GM18868 (cell line): ENCODE measurements around the gene DMXL1.
A peak's percentile ranks its signal among the peaks of the same experiment; 100 is the strongest.

Experiments
- ATAC-seq: cut with Tn5 transposase; IDR thresholded peaks from one replicate; pipeline ENCODE4 v1.9.1; 2021; ENCODE audit warnings: mild to moderate bottlenecking, moderate library complexity; ENCODE audit not compliant: unreplicated experiment

DMXL1 gene

DNA sequence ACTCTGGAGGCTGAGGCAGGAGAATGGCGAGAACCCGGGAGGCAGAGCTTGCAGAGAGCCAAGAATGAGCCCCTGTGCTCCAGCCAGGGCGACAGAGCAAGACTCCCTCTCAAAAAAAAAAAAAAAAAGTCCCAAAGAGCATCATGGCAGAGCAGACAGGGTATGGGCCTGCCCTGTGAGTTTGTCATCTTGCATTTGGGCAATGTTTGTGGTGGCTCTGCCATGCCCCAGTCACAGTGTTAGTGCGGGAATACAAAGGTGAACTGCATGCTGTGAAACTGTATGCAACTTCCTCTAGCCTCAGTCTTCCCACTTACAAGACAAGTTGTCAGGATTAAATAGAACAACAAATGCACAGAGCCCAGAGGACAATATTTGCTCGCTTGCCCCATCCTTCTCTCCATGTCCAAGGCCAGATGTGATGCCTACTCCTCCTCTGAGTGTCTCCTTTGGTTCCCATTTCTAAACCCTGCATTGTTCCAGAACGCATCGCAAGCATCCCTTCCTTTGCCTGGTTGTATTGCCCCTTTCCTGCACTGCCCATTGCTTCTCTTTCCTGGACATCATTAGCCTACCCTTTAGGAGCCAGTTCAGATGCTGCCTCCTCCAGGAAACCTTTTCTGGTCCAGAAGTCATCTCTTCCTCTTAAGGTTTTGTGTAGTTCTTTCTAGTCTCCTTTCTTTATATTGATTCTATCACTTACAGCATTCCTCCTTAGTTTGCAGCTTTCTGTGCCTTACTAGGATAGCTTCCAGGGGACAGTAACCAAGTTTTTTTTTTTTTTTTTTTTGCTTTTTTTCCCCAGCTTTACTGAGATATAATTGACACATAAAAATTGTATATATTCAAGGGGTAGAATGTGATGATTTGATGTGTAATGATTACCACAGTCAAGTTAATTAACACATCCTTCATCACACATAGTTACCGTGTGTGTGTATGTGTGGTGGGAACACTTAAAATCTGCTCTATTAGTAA lies 215.9 kb downstream of the DMXL1 start:
- ATAC-seq = no peak

DNA sequence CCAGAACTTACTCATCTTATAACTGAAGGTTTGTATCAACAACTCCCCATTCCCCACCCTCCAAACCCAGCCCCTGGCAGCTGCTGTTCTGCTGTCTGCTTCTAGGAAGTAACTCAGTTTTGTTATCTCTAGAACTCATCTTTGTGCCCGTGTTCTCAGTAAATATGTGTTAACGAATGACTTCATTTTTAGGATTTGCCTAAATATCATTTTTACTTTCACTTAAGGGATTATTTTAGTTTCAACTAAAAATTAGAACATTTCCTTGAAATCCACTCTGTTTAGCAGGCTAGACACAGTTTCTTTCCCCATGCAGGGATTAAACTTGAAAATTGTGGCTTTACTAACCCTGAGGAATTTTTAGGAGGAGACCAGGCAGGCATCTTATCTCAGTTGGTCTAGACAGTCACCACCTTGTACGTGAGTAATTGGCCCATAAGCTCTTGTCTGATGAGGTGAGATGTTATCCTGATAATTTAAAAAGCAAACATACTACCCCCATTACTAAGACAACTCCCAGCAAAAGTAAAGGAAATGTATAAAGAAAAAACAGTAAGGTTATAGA lies 216.7 kb downstream of the DMXL1 start:
- ATAC-seq = peak; percentile 44

DNA sequence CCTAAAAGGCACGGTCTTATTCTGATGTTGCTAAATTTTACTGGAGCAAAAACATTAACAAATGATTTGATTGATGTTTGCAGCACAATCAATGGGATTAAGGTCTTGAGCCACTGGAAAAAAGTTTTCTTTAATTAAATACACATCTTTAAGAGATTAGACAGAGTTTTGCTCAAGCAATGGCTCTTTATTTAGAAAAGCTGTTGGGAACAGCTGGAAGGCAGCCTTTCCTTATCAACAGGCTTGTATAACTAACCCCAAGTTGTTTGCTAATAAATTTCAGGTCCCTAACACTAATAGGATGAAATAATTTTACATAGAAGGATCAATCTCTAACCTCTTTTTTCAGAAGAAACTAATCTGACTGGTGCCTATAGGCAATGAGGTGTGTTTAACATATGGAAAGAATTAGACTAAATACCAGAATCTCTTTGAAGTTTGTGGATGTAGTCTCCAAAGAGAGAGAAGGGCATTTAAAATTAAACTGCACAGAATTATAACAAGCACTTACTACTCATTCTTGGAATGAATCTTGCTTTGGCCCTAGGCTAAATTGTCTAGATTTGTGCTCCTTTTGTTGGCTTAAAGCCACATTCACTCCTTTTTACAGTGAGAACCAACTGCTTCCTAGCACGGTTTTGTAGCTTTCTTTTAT lies 217.6 kb downstream of the DMXL1 start:
- ATAC-seq = no peak

DNA sequence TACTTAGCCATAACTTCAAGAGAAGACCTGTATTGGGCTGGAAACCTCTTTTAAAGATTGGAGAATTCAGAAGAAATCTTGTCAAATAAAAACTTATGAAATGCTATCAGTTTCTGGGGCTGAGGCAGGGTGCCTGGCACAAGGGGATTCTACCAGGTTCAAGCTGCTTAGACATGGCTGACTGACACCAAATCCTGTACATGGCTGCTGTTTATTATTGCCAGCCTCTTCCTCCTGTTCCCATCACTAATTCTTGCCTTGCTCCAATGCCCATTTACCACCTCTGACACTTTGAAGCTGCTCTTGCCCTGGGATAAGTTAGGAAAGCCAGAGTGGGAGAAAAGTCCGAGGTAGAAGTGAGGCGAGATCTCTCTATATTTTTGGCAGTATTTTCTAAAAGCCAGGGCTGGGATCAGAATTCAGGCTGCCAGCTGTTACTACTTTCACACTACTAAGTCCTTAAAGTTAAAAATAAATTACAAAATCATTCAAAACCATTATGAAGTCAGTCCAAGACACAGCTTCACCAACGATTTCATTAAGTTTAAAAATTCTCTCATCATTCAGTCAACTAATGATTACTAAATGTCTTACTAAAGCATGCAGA lies 218.7 kb downstream of the DMXL1 start:
- peak; percentile 4 for ATAC-seq

DNA sequence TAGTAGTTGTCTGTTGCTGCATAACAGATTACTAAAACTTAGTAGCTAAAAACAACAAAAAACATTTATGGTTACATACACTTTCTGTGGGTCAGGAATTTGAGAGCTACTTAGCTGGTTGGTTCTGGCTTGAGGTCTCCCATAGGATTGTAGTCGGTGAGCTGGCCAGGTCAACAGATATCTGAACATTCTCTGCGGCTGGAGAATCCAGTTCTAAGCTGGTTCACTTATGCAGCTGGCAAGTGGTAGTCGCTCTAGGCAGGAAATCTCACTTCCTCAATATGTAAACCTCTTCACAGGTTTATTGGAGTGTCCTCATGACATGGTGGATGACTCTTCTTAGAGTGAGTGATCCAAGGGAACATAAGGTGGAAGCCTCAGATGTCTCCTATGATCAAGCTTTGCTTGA lies 219.3 kb downstream of the DMXL1 start:
- peak; percentile 90 for ATAC-seq

DNA sequence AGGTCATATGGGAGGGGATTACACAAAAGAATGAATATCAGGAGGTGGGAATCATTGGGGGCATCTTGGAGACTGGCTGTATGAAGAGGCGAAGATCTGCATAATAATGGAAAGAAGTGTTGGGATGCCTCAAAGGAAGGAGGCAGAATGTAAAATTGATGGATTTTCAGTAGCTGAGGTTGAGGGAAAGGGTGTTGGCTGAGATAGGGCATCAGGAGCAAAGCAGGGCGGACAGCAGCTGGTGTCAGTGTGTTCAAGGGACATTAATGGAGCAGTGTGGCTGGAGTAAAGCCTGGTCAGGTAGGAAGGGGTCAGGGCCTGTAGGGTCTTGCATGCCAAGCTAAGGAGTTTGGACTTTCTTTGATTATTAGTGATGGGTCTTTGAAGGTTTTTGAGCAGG lies 219.7 kb downstream of the DMXL1 start:
- no peak for ATAC-seq

DNA sequence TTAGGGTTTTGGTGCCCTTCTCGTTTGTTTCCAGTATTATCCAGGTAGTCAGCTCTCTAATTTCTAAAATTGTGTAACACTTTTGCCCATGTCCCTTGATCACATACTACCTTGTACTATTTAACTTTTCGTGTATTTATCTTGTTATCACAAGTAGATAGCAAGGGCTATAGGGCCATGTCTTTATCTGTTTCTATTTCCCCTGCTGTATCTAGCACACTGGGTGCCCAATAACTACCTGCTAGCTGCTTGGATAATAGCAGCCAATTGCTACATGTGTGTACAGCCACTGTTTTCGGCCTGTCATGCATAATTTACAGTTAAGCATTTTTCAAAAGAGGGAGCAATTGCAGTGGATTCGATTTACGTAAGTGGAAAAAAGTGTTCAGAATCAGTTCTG lies 220.2 kb downstream of the DMXL1 start:
- ATAC-seq = no peak

DNA sequence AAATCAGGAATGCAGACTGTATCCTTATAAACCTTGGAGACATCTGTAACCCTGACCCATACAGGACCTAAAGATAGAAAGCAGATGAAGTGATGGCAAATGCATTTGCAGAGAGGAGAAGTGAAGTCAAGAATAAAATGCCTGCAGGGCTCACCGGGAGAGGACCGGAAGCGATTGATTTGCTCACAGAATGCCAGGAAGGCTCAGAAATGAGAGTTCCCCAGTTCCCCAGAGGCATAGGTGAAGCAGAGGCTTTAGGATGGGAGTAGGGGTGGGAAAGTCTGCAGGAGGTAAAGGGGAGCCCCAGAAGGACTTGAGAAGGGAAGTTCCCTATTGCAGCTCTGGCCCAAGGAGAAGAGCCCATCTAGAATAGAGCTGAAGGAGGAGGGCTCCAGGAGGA lies 221.0 kb downstream of the DMXL1 start:
- no peak for ATAC-seq

DNA sequence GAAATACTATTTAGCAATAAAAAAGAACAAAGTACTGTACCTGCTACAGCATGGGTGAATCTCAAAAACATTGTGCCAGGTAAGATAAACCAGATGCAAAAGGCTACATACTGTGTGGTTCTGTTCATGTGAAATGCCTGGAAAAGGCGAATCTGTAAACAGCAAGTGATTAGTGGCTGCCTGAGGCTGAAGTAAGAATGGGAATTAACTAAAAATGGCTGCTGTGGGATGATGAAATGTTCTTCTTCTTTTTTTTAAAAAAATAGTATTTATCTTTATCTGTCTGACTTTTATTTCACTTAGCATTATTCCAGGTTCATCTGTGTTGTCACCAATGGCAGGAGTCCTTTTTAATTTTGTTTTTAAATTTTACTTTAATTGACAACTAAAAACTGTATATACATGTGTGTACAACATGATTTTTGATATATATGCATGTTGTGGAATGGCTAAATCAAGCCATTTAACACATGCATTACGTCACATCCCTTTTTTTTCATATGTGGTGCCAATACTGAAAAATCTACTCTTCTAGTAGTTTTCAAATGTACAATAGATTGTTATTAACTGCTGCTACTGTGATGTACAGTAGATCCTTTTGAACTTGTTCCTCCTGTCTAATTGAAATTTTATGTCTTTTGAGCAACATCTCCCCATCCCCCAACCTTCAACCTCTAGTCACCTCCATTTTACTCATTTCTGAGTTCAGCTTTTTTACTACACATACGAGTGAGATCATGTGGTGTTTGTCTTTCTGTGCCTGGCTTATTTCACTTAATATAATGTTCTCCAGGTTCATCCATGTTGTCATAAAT lies 222.0 kb downstream of the DMXL1 start:
- no peak for ATAC-seq

DNA sequence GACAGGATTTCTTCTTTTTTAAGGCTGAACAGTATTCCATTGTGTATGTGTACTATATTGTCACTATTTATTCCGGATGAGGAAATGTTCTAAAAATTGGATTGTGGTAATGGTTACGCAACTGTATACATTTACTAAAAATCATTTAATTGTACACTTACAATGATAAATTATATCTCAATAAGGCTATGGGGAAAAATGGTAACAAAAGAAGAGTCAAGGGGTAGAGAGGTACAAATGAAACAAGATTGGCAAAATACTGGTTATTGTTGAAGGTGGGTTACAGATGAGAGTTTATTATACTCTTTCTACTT lies 222.6 kb downstream of the DMXL1 start:
- no peak for ATAC-seq
